Fibroblast of lung (primary cell): ENCODE measurements around the gene IL18R1. TPM values are rescaled to one million over a fixed set of nuclear protein-coding genes. Genes with fewer than 3 reads are reported as not detected.

ENCODE experiments used
- DNase-seq, 2 donors: peaks; one replicate each; pipeline versions ENCODE4 v3.0.0 to v3.0.0-alpha.2; 2010; ENCODE audit warnings: low read depth in 2 of 2
- H2AFZ ChIP-seq: 2 replicates; pipeline ENCODE4 v1.5.1; 2012; ENCODE audit warnings: low read length, control low read depth, inconsistent platforms
- H3K27ac ChIP-seq: 2 replicates; pipeline ENCODE4 v1.5.1; 2011; ENCODE audit warnings: low read length, control low read depth; ENCODE audit not compliant: insufficient read depth
- H3K27me3 ChIP-seq: 2 replicates; pipeline ENCODE4 v1.5.1; 2011; ENCODE audit warnings: mild to moderate bottlenecking, low read length; ENCODE audit not compliant: control insufficient read depth, insufficient read depth
- H3K36me3 ChIP-seq: 2 replicates; pipeline ENCODE4 v1.5.1; 2011; ENCODE audit warnings: low read length; ENCODE audit not compliant: control insufficient read depth, insufficient read depth
- H3K4me1 ChIP-seq: 2 replicates; pipeline ENCODE4 v1.5.1; 2011; ENCODE audit warnings: low read length; ENCODE audit not compliant: control insufficient read depth, insufficient read depth; ENCODE audit errors: extremely low read depth
- H3K4me2 ChIP-seq: 2 replicates; pipeline ENCODE4 v1.5.1; 2011; ENCODE audit warnings: low read length, control low read depth; ENCODE audit not compliant: insufficient read depth; ENCODE audit errors: extremely low read depth
- H3K4me3 ChIP-seq, 4 experiments: fragments of 200-600 bp in 1 of 4; sonication (generic) in 1 of 4; replicated peaks in 1 of 4; 2 replicates each; pipeline ENCODE4 v1.5.1; 2011 to 2016; ENCODE audit warnings: low read length in 4 of 4, low read depth in 3 of 4, mild to moderate bottlenecking in 3 of 4, control low read depth in 2 of 4, inconsistent platforms in 1 of 4, mixed read lengths in 1 of 4; ENCODE audit not compliant: insufficient read depth in 1 of 4; ENCODE audit errors: control extremely low read depth in 1 of 4
- H3K79me2 ChIP-seq: 2 replicates; pipeline ENCODE4 v1.5.1; 2012; ENCODE audit warnings: mild to moderate bottlenecking, low read length, inconsistent platforms; ENCODE audit not compliant: control insufficient read depth, insufficient read depth
- H3K9ac ChIP-seq: 2 replicates; pipeline ENCODE4 v1.5.1; 2011; ENCODE audit warnings: mild to moderate bottlenecking, low read length, control low read depth; ENCODE audit not compliant: insufficient read depth
- H3K9me3 ChIP-seq: 2 replicates; pipeline ENCODE4 v1.5.1; 2012; ENCODE audit warnings: low read depth, low read length; ENCODE audit not compliant: control insufficient read depth, insufficient read depth
- H4K20me1 ChIP-seq: 2 replicates; pipeline ENCODE4 v1.5.1; 2011; ENCODE audit warnings: low read length; ENCODE audit not compliant: control insufficient read depth, insufficient read depth; ENCODE audit errors: extremely low read depth
- CTCF ChIP-seq, 2 donors: IDR thresholded peaks in 1 of 2; conservative IDR thresholded peaks in 1 of 2; 1 replicate in 1 of 2; 2 replicates in 1 of 2; pipeline ENCODE4 v1.5.1; 2011 to 2012; ENCODE audit warnings: low read length in 2 of 2, control low read depth in 1 of 2, inconsistent platforms in 1 of 2, low read depth in 1 of 2, mild to moderate bottlenecking in 1 of 2
- EZH2 ChIP-seq: IDR thresholded peaks from 2 replicates; pipeline ENCODE4 v1.5.1; 2012; ENCODE audit warnings: low read length, control low read depth, mild to moderate bottlenecking; ENCODE audit errors: missing control alignments
- polyA plus RNA-seq, 2 donors: library from polyadenylated mRNA; depleted of rRNA in 1 of 2; stranded (reverse) in 1 of 2; unstranded in 1 of 2; fragments of >200 nt; gene quantifications; 2 replicates each; pipeline ENCODE4 v1.2.1, GENCODE V29; 2011 to 2012; ENCODE audit warnings: missing spikeins in 1 of 2
- total RNA-seq: library from RNA; depleted of rRNA; stranded (reverse); fragments of >200 nt; gene quantifications from 2 replicates; pipeline ENCODE4 v1.2.1, GENCODE V29; 2014

The IL18R1 gene
- total and polyA plus RNA-seq, 2 donors (not counting 1 experiment from before 2014, with no cell fraction given) = 0.10 to 0.50 TPM

GRCh38 chr2:102424754-102425153, 69.2 kb downstream of the IL18R1 start:
- no peak overlapping the region for H3K9ac ChIP-seq
- TF ChIP-seq CTCF (conservative IDR thresholded peaks at IDR 0.05 in 1 of 2, IDR thresholded peaks at IDR 0.05 in 1 of 2; ENCODE audit: low read depth in 1 of 2, low read length in 2 of 2) = no peak
- TF ChIP-seq EZH2 = no peak
- no peak overlapping the region for H3K4me3 ChIP-seq
- peaks cover 7% of the 10 kb centered on the region for H3K27me3 ChIP-seq
- no peaks in the 10 kb centered on the region for H3K36me3 ChIP-seq
- H3K4me2 ChIP-seq = no peak overlapping the region
- H3K27ac ChIP-seq = no peak overlapping the region
- no peaks in the 10 kb centered on the region for H4K20me1 ChIP-seq
- no peak for DNase-seq
- H3K9me3 ChIP-seq = no peaks in the 10 kb centered on the region
- H3K4me1 ChIP-seq = no peaks in the 10 kb centered on the region
- H2AFZ ChIP-seq = no peak overlapping the region
- H3K79me2 ChIP-seq = no peaks in the 10 kb centered on the region

GRCh38 chr2:102425441-102426132, 70.0 kb downstream of the IL18R1 start:
- TF ChIP-seq CTCF (conservative IDR thresholded peaks at IDR 0.05 in 1 of 2, IDR thresholded peaks at IDR 0.05 in 1 of 2; ENCODE audit: low read depth in 1 of 2, low read length in 2 of 2) (no peak), EZH2 (no peak)
- Histone ChIP-seq H3K4me1 (no peaks in the 10 kb centered on the region), H2AFZ (no peak overlapping the region), H4K20me1 (no peaks in the 10 kb centered on the region), H3K27ac (no peak overlapping the region), H3K4me3 (no peak overlapping the region), H3K4me2 (no peak overlapping the region), H3K27me3 (peaks cover 7% of the 10 kb centered on the region), H3K36me3 (no peaks in the 10 kb centered on the region), H3K9ac (no peak overlapping the region), H3K9me3 (no peaks in the 10 kb centered on the region), H3K79me2 (no peaks in the 10 kb centered on the region)
- no peak for DNase-seq

GRCh38 chr2:102427249-102427648, 71.7 kb downstream of the IL18R1 start:
- no peaks in the 10 kb centered on the region for H4K20me1 ChIP-seq
- H3K79me2 ChIP-seq = no peaks in the 10 kb centered on the region
- no peak overlapping the region for H3K4me3 ChIP-seq
- TF ChIP-seq CTCF (conservative IDR thresholded peaks at IDR 0.05 in 1 of 2, IDR thresholded peaks at IDR 0.05 in 1 of 2; ENCODE audit: low read depth in 1 of 2, low read length in 2 of 2) (no peak), EZH2 (no peak)
- no peak overlapping the region for H3K27ac ChIP-seq
- H3K9ac ChIP-seq = no peak overlapping the region
- H3K27me3 ChIP-seq = peaks cover 2% of the 10 kb centered on the region
- H3K36me3 ChIP-seq = no peaks in the 10 kb centered on the region
- no peaks in the 10 kb centered on the region for H3K9me3 ChIP-seq
- no peak overlapping the region for H3K4me2 ChIP-seq
- no peaks in the 10 kb centered on the region for H3K4me1 ChIP-seq
- DNase-seq = no peak
- H2AFZ ChIP-seq = no peak overlapping the region
